ENCODE measurements around the gene CASQ2.

CASQ2 gene

GRCh38 chr1:115768549-115768948 is at the start of gene CASQ2:
Gene CASQ2, minus strand, starts transcription at chr1:115768714. Its CDS starts 173 bp downstream, at chr1:115768541.
- DNase-seq (ENCODE audit: low read depth in 2 of 2) = no peak

GRCh38 chr1:115815694-115816093 is 47.2 kb upstream of the CASQ2 start:
- DNase-seq (ENCODE audit: low read depth in 2 of 2) = no peak

- DNase-seq (ENCODE audit: low read depth in 2 of 2) = no peak
These were observed 46.3 kb upstream of the CASQ2 start for GRCh38 chr1:115814685-115815398.

DNA sequence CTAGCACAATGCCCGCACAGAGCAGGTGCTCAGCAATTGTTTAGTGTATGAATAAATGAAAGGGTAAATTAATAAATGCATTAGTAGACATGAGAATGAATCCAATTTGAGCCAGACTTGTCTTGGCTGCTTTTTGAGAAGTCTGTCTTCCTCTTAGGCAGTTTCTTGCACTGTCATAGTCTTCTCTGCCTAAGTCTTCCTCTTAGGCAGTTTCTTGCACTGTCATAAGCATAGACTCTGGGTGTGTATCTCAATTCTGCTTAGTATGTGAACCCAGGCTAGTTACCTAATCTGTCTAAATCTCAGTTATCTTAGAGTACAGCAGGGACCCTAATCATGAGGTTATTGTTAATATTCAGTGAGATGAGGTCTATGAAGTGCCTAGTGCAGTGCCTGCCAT is 45.2 kb upstream of the CASQ2 start:
- DNase-seq (ENCODE audit: low read depth in 2 of 2) = no peak

DNA sequence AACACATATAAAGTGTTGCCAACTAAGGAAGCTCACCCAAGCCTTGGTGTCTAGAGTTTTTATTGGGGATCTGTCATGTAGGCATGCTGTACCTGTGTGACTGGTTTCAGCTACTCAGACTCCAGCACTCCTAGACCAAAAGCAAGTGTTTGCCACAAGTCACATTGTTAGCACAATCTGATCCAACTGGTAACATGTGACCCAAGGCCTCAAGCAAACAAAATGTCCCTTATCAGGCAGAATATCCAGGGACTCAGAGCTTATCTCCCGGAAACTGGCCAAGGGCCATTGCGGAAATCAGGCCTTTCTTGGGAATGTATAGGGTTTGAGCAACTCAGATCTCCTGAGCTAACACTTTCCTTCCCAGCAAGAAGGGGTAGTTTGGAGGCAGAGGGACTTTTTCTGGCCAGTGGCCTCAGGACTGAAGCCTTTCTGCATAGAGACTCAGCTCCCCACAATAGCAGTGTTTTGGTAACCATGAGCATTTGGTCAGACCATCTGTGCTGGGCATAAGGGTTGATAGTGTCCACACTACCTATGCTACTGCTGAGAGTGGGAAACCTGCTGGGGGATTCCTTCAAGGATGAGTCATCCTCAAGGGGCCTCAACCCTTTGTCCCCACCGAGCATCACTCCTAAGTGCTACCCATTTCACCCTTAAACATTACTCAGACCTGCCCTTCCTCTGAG is 42.8 kb upstream of the CASQ2 start:
- no peak for DNase-seq (ENCODE audit: low read depth in 2 of 2)

GRCh38 chr1:115810609-115811008 is 42.1 kb upstream of the CASQ2 start:
- DNase-seq (ENCODE audit: low read depth in 2 of 2) = no peak

GRCh38 chr1:115809847-115810246 is 41.3 kb upstream of the CASQ2 start:
- DNase-seq (ENCODE audit: low read depth in 2 of 2) = no peak

GRCh38 chr1:115809076-115809475 is 40.6 kb upstream of the CASQ2 start:
- DNase-seq (ENCODE audit: low read depth in 2 of 2) = no peak

DNA sequence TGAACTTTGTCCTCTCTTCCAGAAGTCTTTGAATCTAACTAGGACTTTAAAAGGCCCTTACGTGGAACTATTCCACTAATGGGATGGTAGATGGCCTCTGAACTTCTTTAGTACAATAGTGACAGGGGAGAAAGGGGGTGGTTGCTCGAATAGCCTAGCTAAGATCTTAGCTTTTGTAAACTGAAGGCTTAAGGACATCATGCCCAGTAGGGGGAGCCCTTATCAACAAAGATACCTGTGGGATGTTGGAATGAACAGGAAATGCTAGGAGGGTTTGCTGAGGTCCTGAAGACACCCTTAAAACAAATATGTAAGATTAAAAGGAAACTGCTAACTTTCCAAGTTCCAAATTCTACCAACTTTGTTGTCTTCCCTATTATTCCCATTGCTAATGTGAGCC is 39.2 kb upstream of the CASQ2 start:
- no peak for DNase-seq (ENCODE audit: low read depth in 2 of 2)

- DNase-seq (ENCODE audit: low read depth in 2 of 2) = no peak
These were observed 37.1 kb upstream of the CASQ2 start for GRCh38 chr1:115805597-115805996.

DNA sequence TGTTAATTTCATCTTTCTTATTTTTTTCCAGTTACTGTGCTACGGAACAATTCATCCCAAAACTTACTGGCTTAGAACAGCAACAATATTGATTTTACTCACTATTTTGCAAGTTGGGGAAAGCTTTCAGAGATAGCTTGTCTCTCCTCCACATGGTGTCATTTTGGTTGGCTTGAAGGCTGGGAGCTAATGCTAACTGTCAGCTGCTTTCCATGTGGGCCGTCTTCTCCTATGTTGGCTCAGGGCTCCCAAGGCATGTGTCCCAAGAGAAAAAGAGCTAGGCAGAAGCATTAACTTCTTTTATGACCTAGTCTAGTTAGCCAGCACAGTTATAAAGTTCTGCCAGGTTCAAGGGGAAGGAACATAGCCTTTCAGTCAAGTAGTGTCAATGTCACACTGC is 33.9 kb upstream of the CASQ2 start:
- DNase-seq (ENCODE audit: low read depth in 2 of 2) = no peak

GRCh38 chr1:115797486-115797885 is 29.0 kb upstream of the CASQ2 start:
- no peak for DNase-seq (ENCODE audit: low read depth in 2 of 2)

DNA sequence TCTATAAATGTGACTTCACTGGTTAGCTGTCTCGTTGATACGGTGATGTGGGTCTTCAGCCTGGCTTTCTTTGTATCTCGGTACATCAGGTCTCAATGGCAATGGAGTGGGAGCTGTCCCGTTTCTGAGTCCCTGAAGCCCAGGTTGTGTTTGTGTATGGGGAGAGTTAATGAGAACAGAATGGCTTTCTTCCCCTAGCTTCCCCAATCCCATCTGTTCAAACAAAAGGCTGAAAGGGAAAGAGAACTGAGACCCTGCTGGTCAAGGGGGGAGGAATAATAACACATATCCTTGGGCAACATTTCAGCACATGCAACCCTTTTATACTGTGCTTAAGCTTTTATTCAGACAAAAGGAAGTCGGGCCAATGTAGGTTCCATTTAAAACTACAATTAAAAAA is 28.4 kb upstream of the CASQ2 start:
- DNase-seq (ENCODE audit: low read depth in 2 of 2) = no peak

DNA sequence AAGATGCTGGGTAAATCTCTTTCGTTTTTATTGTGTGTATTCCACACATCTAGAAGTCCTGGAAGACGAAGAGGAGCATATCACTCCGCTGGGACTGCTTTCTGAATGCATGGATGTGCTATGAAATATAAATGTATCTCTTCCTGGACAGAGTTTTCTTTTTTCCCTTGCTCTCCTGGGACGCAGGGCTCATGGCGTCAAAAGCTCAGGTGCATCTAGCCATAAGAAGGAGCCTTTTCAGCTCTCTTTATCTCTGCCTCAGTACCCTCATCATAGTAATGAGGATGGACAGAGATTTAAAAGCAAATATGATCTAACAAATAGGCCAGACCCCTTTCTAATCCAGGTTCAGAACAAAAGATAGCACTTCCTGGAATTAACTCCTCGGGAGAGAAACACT is 27.5 kb upstream of the CASQ2 start:
- DNase-seq (ENCODE audit: low read depth in 2 of 2) = no peak

GRCh38 chr1:115794976-115795639 is 26.6 kb upstream of the CASQ2 start:
- DNase-seq (ENCODE audit: low read depth in 2 of 2) = no peak

GRCh38 chr1:115793162-115793561 is 24.6 kb upstream of the CASQ2 start:
- no peak for DNase-seq (ENCODE audit: low read depth in 2 of 2)

- DNase-seq (ENCODE audit: low read depth in 2 of 2) = no peak
These were observed 23.3 kb upstream of the CASQ2 start for GRCh38 chr1:115791816-115792215.

GRCh38 chr1:115790846-115791245 is 22.3 kb upstream of the CASQ2 start:
- no peak for DNase-seq (ENCODE audit: low read depth in 2 of 2)

DNA sequence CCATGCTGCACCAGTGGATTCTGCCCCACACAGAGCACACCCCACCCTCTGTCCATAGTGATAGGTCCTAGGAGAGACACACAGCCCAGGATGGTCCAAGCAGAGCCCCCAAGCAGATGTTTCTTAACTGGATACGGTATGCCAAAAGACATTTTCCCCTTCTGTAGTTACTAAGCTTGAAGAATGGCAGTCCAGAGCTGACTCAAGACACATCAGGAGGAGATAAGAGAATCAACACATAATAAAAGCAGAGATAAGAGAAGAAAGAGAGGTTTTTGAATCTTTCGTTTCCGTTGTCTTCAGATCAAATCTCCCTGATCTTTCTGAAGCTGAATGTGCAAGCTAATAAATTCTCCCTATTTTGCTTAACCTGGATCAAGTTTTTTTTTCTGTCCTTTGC is 21.8 kb upstream of the CASQ2 start:
- DNase-seq (ENCODE audit: low read depth in 2 of 2) = no peak

DNA sequence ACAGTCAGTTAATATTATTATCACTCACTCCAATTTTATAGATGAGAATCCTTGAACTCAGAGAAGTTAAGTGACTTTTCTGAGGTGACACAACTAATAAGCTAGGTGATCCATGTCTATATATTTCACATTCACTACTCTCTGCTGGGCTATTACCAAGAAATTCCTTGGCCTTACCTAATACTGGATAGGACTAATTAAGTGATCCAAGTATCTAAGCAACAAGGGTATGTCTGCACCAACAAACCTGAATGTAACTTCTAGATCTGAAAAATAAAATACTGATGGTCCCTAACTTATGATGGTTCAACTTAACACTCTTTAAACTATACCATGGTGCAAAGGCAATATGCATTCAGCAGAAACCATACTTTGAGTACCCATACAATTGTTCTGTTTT is 14.8 kb upstream of the CASQ2 start:
- DNase-seq (ENCODE audit: low read depth in 2 of 2) = no peak

- no peak for DNase-seq (ENCODE audit: low read depth in 2 of 2)
These were observed 14.2 kb upstream of the CASQ2 start for GRCh38 chr1:115782571-115783281.

GRCh38 chr1:115781851-115782250 is 13.3 kb upstream of the CASQ2 start:
- no peak for DNase-seq (ENCODE audit: low read depth in 2 of 2)

Measured in stimulated activated CD8-positive, alpha-beta memory T cell treated with anti-CD3 and anti-CD28 coated beads, Interleukin-15, amount 100 ng/mL, for 4 hours (primary cell).